Cardiac fibroblast (primary cell): ENCODE results near the gene BRD4.
A peak's percentile ranks its signal among the peaks of the same experiment; 100 is the strongest.

Source experiments
- DNase-seq, 2 donors: peaks; one replicate each; pipeline versions ENCODE4 v3.0.0 to v3.0.0-alpha.2; 2010; ENCODE audit warnings: low read depth in 2 of 2
- H3K4me3 ChIP-seq, 2 donors: replicated peaks in 1 of 2; 1 replicate in 1 of 2; 2 replicates in 1 of 2; pipeline ENCODE4 v1.5.1; 2011; ENCODE audit warnings: low read depth in 2 of 2, low read length in 2 of 2, mild to moderate bottlenecking in 2 of 2, moderate library complexity in 1 of 2
- TF ChIP-seq, protein P1 (sequence below): IDR thresholded peaks from one replicate; pipeline ENCODE4 v1.5.1; 2011; ENCODE audit warnings: low read depth, mild to moderate bottlenecking, low read length, inconsistent platforms

Gene BRD4

DNA sequence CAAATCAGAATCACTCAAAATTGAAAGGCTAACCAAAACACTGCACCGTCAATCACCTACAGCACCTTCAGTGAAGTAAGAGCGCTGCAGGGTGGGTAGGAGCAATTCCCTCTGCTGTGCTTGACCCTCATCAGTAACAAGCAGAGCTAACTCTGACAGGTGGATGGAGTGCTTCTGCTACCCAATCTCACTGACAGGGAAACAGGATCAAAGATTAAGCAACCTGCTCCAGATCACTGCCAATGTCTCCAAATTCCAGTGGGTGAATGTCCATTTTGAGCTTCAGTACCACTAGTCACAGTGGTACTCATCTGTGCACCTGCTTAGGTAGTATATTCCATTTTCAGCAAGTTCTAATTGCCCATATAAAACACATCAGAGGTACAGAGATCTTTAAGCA lies 25.2 kb downstream of the BRD4 start:
- TF ChIP-seq, protein P1, sequence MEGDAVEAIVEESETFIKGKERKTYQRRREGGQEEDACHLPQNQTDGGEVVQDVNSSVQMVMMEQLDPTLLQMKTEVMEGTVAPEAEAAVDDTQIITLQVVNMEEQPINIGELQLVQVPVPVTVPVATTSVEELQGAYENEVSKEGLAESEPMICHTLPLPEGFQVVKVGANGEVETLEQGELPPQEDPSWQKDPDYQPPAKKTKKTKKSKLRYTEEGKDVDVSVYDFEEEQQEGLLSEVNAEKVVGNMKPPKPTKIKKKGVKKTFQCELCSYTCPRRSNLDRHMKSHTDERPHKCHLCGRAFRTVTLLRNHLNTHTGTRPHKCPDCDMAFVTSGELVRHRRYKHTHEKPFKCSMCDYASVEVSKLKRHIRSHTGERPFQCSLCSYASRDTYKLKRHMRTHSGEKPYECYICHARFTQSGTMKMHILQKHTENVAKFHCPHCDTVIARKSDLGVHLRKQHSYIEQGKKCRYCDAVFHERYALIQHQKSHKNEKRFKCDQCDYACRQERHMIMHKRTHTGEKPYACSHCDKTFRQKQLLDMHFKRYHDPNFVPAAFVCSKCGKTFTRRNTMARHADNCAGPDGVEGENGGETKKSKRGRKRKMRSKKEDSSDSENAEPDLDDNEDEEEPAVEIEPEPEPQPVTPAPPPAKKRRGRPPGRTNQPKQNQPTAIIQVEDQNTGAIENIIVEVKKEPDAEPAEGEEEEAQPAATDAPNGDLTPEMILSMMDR = no peak
- H3K4me3 ChIP-seq = no peak overlapping the region
- DNase-seq = no peak

GRCh38 chr19:15305582-15306334 lies 26.6 kb downstream of the BRD4 start:
- H3K4me3 ChIP-seq = no peak overlapping the region
- DNase-seq = no peak
- TF ChIP-seq, protein P1 = no peak

GRCh38 chr19:15304140-15304705 lies 28.1 kb downstream of the BRD4 start:
- H3K4me3 ChIP-seq = no peak overlapping the region
- no peak for DNase-seq
- TF ChIP-seq, protein P1 = no peak

- no peak for DNase-seq
- no peak overlapping the region for H3K4me3 ChIP-seq
- TF ChIP-seq, protein P1 = no peak
Measured at GRCh38 chr19:15303105-15303780, 29.1 kb downstream of the BRD4 start.

- DNase-seq = peak; percentile 65 to 93
- TF ChIP-seq, protein P1 = no peak
- H3K4me3 ChIP-seq = no peak overlapping the region
Measured at GRCh38 chr19:15300533-15301197, 31.7 kb downstream of the BRD4 start.

DNA sequence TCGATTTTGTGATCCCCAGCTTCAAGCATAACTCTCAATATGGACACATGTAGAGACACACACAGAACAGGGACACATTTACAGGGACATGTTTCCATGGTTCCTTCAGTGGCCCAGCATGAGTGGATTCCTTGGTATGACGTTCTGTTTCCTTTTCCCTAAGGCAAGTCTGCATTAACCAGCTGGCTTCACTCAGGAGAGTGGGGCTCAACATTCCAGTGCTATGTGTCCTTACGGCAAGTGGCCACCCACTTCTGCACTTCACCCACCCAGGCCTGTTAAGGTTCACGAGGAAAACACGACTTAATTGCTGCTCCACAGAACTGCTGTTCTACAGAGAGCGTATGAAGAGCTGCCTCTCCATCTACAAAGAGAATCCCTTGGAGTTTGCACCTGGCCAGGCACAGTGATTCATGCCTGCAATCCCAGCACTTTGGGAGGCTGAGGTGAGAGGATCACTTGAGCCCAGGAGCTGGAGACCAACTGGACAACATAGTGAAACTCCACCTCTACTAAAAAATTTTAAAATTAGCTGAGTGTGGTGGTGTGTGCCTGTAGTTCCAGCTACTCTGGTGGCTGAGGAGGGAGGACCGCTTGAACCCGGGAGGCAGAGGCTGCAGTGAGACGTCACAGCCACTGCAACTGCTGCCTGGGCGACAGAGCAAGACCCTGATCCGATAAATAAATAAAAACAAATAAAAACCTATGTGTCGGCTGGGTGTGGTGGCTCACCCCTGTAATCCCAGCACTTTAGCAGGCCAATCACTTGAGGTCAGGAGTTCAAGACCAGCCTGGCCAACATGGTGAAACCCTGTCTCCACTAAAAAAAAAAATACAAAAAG lies 32.5 kb downstream of the BRD4 start:
- no peak overlapping the region for H3K4me3 ChIP-seq
- TF ChIP-seq, protein P1 = no peak
- peak; percentile 68 to 77 for DNase-seq
